Loucy (cell line): Measurements from ENCODE around the gene CSNK1G3.
"Not testable (repeated sequence)": the region's sequence is repeated elsewhere in the genome, so short reads cannot be mapped to it uniquely, and the experiment has no call there.

ENCODE experiments used
- H2AFZ ChIP-seq: fragments of 200-600 bp; sonication (generic); 2 replicates; pipeline ENCODE4 v1.6.0; 2016; ENCODE audit warnings: antibody characterized with exemption, mild to moderate bottlenecking, low read length, moderate library complexity
- H3F3A ChIP-seq: fragments of 200-600 bp; 2 replicates; pipeline ENCODE4 v1.6.0; 2016; ENCODE audit warnings: antibody characterized with exemption, low read depth, mild to moderate bottlenecking
- H3K27me3 ChIP-seq: fragments of 200-600 bp; sonication (generic); 2 replicates; pipeline ENCODE4 v1.6.1; 2014; ENCODE audit warnings: low read length, mild to moderate bottlenecking; ENCODE audit not compliant: insufficient read depth, poor library complexity, severe bottlenecking
- H3K36me3 ChIP-seq: fragments of 200-600 bp; sonication (generic); 2 replicates; pipeline ENCODE4 v1.6.1; 2016; ENCODE audit warnings: low read length; ENCODE audit not compliant: insufficient read depth
- H3K4me1 ChIP-seq: fragments of 200-600 bp; sonication (generic); 2 replicates; pipeline ENCODE4 v1.5.1; 2014; ENCODE audit warnings: low read length, mild to moderate bottlenecking; ENCODE audit not compliant: insufficient read depth, poor library complexity, severe bottlenecking
- H3K4me2 ChIP-seq: fragments of 200-600 bp; sonication (generic); 2 replicates; pipeline ENCODE4 v1.6.0; 2014; ENCODE audit warnings: antibody characterized with exemption, low read length, low read depth, mild to moderate bottlenecking; ENCODE audit not compliant: poor library complexity, severe bottlenecking
- H3K4me3 ChIP-seq: fragments of 200-600 bp; sonication (generic); 2 replicates; pipeline ENCODE4 v1.5.1; 2014; ENCODE audit warnings: low read length, mild to moderate bottlenecking, mixed read lengths; ENCODE audit not compliant: poor library complexity, severe bottlenecking
- H3K79me2 ChIP-seq: fragments of 200-600 bp; sonication (generic); 2 replicates; pipeline ENCODE4 v1.6.1; 2014; ENCODE audit warnings: low read length; ENCODE audit not compliant: insufficient read depth
- H3K9ac ChIP-seq: fragments of 200-600 bp; sonication (generic); 2 replicates; pipeline ENCODE4 v1.6.0; 2014; ENCODE audit warnings: mild to moderate bottlenecking, low read depth, low read length, moderate library complexity; ENCODE audit not compliant: poor library complexity, severe bottlenecking
- H3K9me2 ChIP-seq: fragments of 200-600 bp; sonication (generic); replicated peaks from 2 replicates; pipeline ENCODE4 v1.6.1; 2016; ENCODE audit warnings: low read depth, low read length, mixed read lengths
- H3K9me3 ChIP-seq: fragments of 200-600 bp; sonication (generic); 2 replicates; pipeline ENCODE4 v1.6.1; 2014; ENCODE audit warnings: mild to moderate bottlenecking, antibody characterized with exemption, low read length, low read depth; ENCODE audit not compliant: insufficient read depth
- H4K20me1 ChIP-seq: fragments of 200-600 bp; sonication (generic); 2 replicates; pipeline ENCODE4 v1.6.0; 2014; ENCODE audit warnings: antibody characterized with exemption, low read length, mild to moderate bottlenecking; ENCODE audit not compliant: insufficient read depth, poor library complexity, severe bottlenecking
- CTCF ChIP-seq: fragments of 200-600 bp; sonication (generic); conservative IDR thresholded peaks from 2 replicates; pipeline ENCODE4 v1.5.1; 2014; ENCODE audit warnings: mild to moderate bottlenecking, antibody characterized with exemption, low read length
- EZH2phosphoT487 ChIP-seq: fragments of 200-600 bp; IDR thresholded peaks from 2 replicates; pipeline ENCODE4 v1.6.1; 2018; ENCODE audit warnings: antibody characterized with exemption, mild to moderate bottlenecking, moderate library complexity, borderline replicate concordance

CSNK1G3 gene

DNA sequence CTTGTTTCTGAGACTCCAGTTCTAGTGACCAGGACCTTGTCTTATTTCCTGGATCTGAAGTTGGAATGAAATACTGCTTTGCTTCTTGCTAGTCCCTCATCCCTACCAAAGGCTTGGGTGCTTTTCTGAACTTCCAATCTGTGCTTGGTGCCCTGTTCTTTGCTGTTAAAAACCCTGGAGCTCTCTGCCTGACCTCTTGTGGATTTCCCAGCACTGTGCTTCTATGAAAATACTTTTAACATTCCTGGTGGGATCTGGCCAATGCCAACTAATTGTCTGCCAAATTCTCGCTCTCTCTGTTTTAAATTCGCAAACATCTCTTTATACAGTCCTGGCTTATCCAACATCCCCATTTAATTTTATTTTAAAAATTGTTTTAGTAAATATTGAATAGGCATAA, 26.7 kb upstream of the CSNK1G3 start:
- TF ChIP-seq EZH2phosphoT487 (no peak), CTCF (no peak)
- no peaks in the 10 kb centered on the region for H4K20me1 ChIP-seq
- no peak overlapping the region for H2AFZ ChIP-seq
- no peaks in the 10 kb centered on the region for H3K36me3 ChIP-seq
- H3K79me2 ChIP-seq: no peaks in the 10 kb centered on the region
- no peaks in the 10 kb centered on the region for H3K9me2 ChIP-seq
- no peak overlapping the region for H3K9ac ChIP-seq
- no peaks in the 10 kb centered on the region for H3K4me1 ChIP-seq
- no peaks in the 10 kb centered on the region for H3K9me3 ChIP-seq
- H3K4me3 ChIP-seq: no peak overlapping the region
- no peaks in the 10 kb centered on the region for H3F3A ChIP-seq
- no peaks in the 10 kb centered on the region for H3K27me3 ChIP-seq
- H3K4me2 ChIP-seq: no peak overlapping the region

DNA sequence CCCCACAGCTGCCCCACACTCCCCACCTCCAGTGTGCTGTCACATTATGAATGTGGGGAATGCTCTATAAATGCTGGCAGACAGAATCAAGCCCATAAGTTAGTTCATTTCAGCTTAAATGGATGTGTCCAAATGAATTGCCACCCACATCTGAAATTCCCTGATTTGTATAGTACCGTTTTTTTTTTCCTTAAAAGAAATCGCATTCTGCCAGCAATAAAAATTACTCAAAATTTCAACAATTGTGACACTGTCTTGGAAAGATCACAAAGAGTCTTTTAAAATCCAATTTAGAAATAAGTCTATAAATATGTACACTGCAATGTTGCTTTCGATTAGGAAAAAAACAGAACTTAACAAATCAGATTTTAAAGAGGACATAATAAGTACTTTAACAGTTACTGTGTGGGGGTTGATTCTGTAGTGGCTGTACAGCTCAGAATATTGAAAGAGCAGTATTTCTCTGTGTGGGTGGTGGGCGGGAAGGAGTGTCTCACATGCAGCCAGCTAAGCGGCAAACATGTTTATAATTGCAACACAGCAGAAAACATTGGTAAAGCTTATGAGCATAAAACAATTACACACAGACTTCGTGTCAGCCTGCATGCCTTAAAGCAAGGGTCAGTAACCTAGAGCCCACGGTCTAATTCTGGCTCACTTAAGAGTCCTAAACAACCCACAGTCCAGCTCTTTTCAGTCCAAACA, 24.9 kb upstream of the CSNK1G3 start:
- Histone ChIP-seq H3F3A (no peaks in the 10 kb centered on the region), H3K9me3 (no peaks in the 10 kb centered on the region), H3K4me2 (no peak overlapping the region), H4K20me1 (no peaks in the 10 kb centered on the region), H3K27me3 (no peaks in the 10 kb centered on the region), H3K9ac (no peak overlapping the region), H3K4me1 (no peaks in the 10 kb centered on the region), H2AFZ (no peak overlapping the region), H3K79me2 (no peaks in the 10 kb centered on the region), H3K36me3 (no peaks in the 10 kb centered on the region), H3K9me2 (no peaks in the 10 kb centered on the region), H3K4me3 (no peak overlapping the region)
- TF ChIP-seq CTCF (no peak), EZH2phosphoT487 (no peak)

GRCh38 chr5:123490974-123491373, 21.0 kb upstream of the CSNK1G3 start:
- no peaks in the 10 kb centered on the region for H3F3A ChIP-seq
- H3K4me1 ChIP-seq: no peaks in the 10 kb centered on the region
- H3K36me3 ChIP-seq: no peaks in the 10 kb centered on the region
- H3K4me2 ChIP-seq: no peak overlapping the region
- H3K9me3 ChIP-seq: no peaks in the 10 kb centered on the region
- H3K27me3 ChIP-seq: no peaks in the 10 kb centered on the region
- H3K4me3 ChIP-seq: no peak overlapping the region
- H4K20me1 ChIP-seq: no peaks in the 10 kb centered on the region
- H2AFZ ChIP-seq: no peak overlapping the region
- H3K9ac ChIP-seq: no peak overlapping the region
- no peaks in the 10 kb centered on the region for H3K9me2 ChIP-seq
- no peak for TF ChIP-seq EZH2phosphoT487
- TF ChIP-seq CTCF: no peak
- no peaks in the 10 kb centered on the region for H3K79me2 ChIP-seq

GRCh38 chr5:123495211-123495610, 16.8 kb upstream of the CSNK1G3 start:
- H3K4me2 ChIP-seq, H3K4me3 ChIP-seq, H3K9ac ChIP-seq, H3K79me2 ChIP-seq, H3K9me3 ChIP-seq, H3K4me1 ChIP-seq, H4K20me1 ChIP-seq, H3K27me3 ChIP-seq, H3K36me3 ChIP-seq, H3F3A ChIP-seq, H3K9me2 ChIP-seq, H2AFZ ChIP-seq: not testable (repeated sequence)
